HFF-Myc (cell line): ENCODE results near the gene REEP3.

ENCODE experiments used
- DNase-seq: peaks from one replicate; pipeline ENCODE4 v3.0.0-alpha.2; 2011; ENCODE audit warnings: low read depth; ENCODE audit errors: extremely low read depth
- H3K4me3 ChIP-seq: replicated peaks from 2 replicates; pipeline ENCODE4 v1.5.1; 2011; ENCODE audit warnings: low read depth, mild to moderate bottlenecking, control low read depth, low read length
- CTCF ChIP-seq: IDR thresholded peaks from 2 replicates; pipeline ENCODE4 v1.5.1; 2012; ENCODE audit warnings: mild to moderate bottlenecking, low read depth, low read length, control low read depth; ENCODE audit errors: missing control alignments

Gene REEP3

DNA sequence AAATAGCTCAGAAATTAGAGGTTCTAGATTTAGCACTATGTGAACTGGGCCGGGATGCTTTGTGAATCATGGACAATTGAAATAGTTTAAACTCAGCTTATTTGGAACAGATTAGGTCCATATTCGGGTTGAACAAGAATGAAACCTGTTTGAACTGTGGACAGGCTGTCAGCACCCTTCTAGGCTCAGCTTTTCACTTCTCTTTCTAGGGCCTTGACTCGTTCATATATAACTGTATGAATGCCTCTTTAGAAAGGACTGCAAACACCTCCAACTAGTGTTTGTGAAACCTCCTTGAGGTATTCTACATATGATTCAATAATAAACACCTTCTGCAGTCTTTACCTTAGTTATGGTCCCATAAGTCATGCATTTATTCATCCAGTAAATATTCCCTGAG, 115.6 kb downstream of the REEP3 start:
- DNase-seq = no peak
- TF ChIP-seq CTCF = no peak
- no peak overlapping the region for H3K4me3 ChIP-seq

- DNase-seq = no peak
- TF ChIP-seq CTCF = no peak
- H3K4me3 ChIP-seq = no peak overlapping the region
These were observed 116.7 kb downstream of the REEP3 start for GRCh38 chr10:63637901-63638327.

GRCh38 chr10:63641366-63641765, 120.2 kb downstream of the REEP3 start:
- TF ChIP-seq CTCF = no peak
- DNase-seq = no peak
- H3K4me3 ChIP-seq = no peak overlapping the region

- no peak for DNase-seq
- no peak for TF ChIP-seq CTCF
- H3K4me3 ChIP-seq = no peak overlapping the region
These were observed 120.6 kb downstream of the REEP3 start for GRCh38 chr10:63641799-63642198.

DNA sequence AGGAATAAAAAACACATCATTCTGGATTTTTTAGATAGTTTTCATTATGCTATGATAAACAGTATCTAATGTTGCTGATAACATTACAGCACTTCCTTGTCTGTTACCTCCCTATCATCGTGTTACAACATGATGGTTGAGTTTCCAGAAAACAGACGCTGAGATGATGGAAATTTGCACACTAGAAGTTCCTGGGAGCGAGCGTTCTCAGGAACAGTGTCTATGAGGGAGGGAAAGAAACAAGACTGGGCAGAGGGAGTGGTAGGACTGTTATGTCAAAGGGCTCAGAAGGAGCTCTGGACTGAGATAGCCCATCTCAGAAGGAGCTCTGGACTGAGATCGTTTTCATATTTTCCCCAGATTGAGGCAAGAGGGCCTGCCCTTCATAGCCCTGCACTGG, 121.6 kb downstream of the REEP3 start:
- DNase-seq = no peak
- no peak overlapping the region for H3K4me3 ChIP-seq
- no peak for TF ChIP-seq CTCF

DNA sequence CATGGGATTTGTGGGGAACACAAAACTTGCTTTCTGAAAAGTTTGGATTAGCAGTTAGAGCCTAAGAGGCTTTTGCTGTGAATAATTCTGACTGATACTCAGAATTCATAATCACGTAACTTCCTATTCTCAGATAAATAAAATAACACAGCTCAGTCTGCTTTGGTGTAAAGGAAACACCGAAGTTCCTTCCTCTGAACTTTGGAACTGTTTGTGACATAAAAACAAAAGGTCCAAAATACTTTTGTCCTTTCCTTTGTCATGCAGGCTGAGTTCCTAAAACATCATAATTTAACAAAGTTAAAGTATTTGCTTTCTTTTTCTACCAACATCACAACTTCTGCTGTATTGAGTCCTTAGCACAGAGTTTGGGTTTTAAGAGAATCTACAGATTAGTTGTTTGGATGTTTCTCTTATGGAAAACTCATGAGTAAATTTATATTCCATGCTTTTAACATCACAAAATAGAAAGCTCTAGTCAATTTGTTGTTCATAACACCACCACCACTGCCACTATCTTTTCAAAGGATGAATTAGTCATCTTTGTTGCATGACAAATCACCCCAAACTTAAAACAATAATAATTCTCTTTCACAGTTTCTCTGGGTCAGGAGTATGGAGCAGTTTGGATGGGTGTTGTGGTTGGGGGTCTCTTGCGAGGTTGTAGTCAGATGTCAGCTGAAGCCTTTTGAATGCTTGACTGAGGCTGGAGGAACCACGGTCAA, 123.4 kb downstream of the REEP3 start:
- no peak for TF ChIP-seq CTCF
- DNase-seq = no peak
- H3K4me3 ChIP-seq = no peak overlapping the region

- no peak for TF ChIP-seq CTCF
- DNase-seq = no peak
These were observed 124.0 kb downstream of the REEP3 start for GRCh38 chr10:63645195-63645594.

More at GRCh38 chr10:63645195-63645594, 124.0 kb downstream of the REEP3 start:
- no peak overlapping the region for H3K4me3 ChIP-seq
